Endothelial cell of umbilical vein (primary cell): Measurements from ENCODE around the gene MYH7. TPM values are rescaled to one million over a fixed set of nuclear protein-coding genes. Genes with fewer than 3 reads are reported as not detected.

Experiments used
- BruUV-seq: library from RNA; stranded (reverse); fragments of 400-500 nt; replicated peaks from 2 replicates; lab custom pipeline; 2021; lab: Mats Ljungman, UMichigan
- CTCF ChIA-PET: fragments of 300-600, 350-600 bp; sonication (Branson Sonifier 250); formaldehyde crosslinking; loops from one replicate; lab custom pipeline; 2021; ENCODE audit warnings: antibody characterized with exemption, inconsistent platforms; lab: Charles Lee
- POLR2A ChIA-PET: fragments of 300-600, 350-600 bp; sonication (Branson Sonifier 250); formaldehyde crosslinking; loops from one replicate; lab custom pipeline; 2021; ENCODE audit warnings: antibody characterized with exemption, inconsistent platforms; lab: Charles Lee
- DNase-seq: peaks from one replicate; pipeline ENCODE4 v3.0.0-alpha.2; 2011; ENCODE audit warnings: low read depth, low spot score
- FAIRE-seq: peaks from 2 replicates; lab custom pipeline; 2011; peaks lifted over from hg19 to GRCh38; lab: Jason Lieb, UNC
- H2AFZ ChIP-seq: 2 replicates; pipeline ENCODE4 v1.6.0; 2012; ENCODE audit warnings: low read depth, low read length, control low read depth, inconsistent platforms
- H3K27ac ChIP-seq: 2 replicates; pipeline ENCODE4 v1.5.1; 2011; ENCODE audit warnings: low read depth, mild to moderate bottlenecking, control low read depth, low read length, moderate library complexity; ENCODE audit not compliant: insufficient read depth
- H3K27me3 ChIP-seq, 2 experiments: 2 replicates each; pipeline versions ENCODE4 v1.6.0 to v1.6.1; 2011; ENCODE audit warnings: low read length in 2 of 2, mixed read lengths in 1 of 2; ENCODE audit not compliant: control insufficient read depth in 2 of 2, insufficient read depth in 2 of 2
- H3K36me3 ChIP-seq, 2 experiments: 2 replicates in 1 of 2; 3 replicates in 1 of 2; pipeline ENCODE4 v1.5.1; 2011; ENCODE audit warnings: low read length in 2 of 2, mild to moderate bottlenecking in 1 of 2, moderate library complexity in 1 of 2; ENCODE audit not compliant: control insufficient read depth in 2 of 2, insufficient read depth in 2 of 2; ENCODE audit errors: extremely low read depth in 1 of 2
- H3K4me1 ChIP-seq: 3 replicates; pipeline ENCODE4 v1.5.1; 2011; ENCODE audit warnings: mild to moderate bottlenecking, low read length; ENCODE audit not compliant: control insufficient read depth, insufficient read depth; ENCODE audit errors: extremely low read depth
- H3K4me2 ChIP-seq: 2 replicates; pipeline ENCODE4 v1.6.1; 2011; ENCODE audit warnings: low read length, control low read depth, mixed read lengths; ENCODE audit not compliant: insufficient read depth
- H3K4me3 ChIP-seq, 3 experiments: fragments of 200-600 bp in 1 of 3; sonication (generic), shearing (Covaris generic) in 1 of 3; replicated peaks in 1 of 3; 2 replicates each; pipeline ENCODE4 v1.5.1; 2011 to 2016; ENCODE audit warnings: control low read depth in 3 of 3, low read length in 3 of 3, mild to moderate bottlenecking in 2 of 3, inconsistent platforms in 1 of 3, low read depth in 1 of 3, moderate library complexity in 1 of 3; ENCODE audit not compliant: insufficient read depth in 1 of 3
- H3K79me2 ChIP-seq: 2 replicates; pipeline ENCODE4 v1.6.0; 2012; ENCODE audit warnings: low read length, inconsistent platforms; ENCODE audit not compliant: control insufficient read depth, insufficient read depth
- H3K9ac ChIP-seq: replicated peaks from 2 replicates; pipeline ENCODE3; 2011; ENCODE audit warnings: low read length, control low read depth; ENCODE audit not compliant: insufficient read depth; ENCODE audit errors: extremely low read depth
- H3K9me1 ChIP-seq: replicated peaks from 3 replicates; pipeline ENCODE4 v1.6.0; 2011; ENCODE audit warnings: mild to moderate bottlenecking, low read length; ENCODE audit not compliant: control insufficient read depth, insufficient read depth; ENCODE audit errors: extremely low read depth
- H3K9me3 ChIP-seq: replicated peaks from 2 replicates; pipeline ENCODE4 v1.5.1; 2012; ENCODE audit warnings: low read length, inconsistent platforms; ENCODE audit not compliant: control insufficient read depth, insufficient read depth
- H4K20me1 ChIP-seq: replicated peaks from 2 replicates; pipeline ENCODE3; 2011; ENCODE audit warnings: mild to moderate bottlenecking, low read length; ENCODE audit not compliant: control insufficient read depth, insufficient read depth; ENCODE audit errors: extremely low read depth
- EZH2 ChIP-seq: IDR thresholded peaks from 2 replicates; pipeline ENCODE4 v1.6.1; 2012; ENCODE audit warnings: borderline replicate concordance, low read depth, mild to moderate bottlenecking, moderate library complexity, low read length, inconsistent platforms; ENCODE audit not compliant: severe bottlenecking
- FOS ChIP-seq: IDR thresholded peaks from 2 replicates; pipeline ENCODE4 v1.6.1; 2011; ENCODE audit warnings: mild to moderate bottlenecking, low read length, moderate library complexity, borderline replicate concordance; ENCODE audit not compliant: insufficient read depth
- GATA2 ChIP-seq: IDR thresholded peaks from 2 replicates; pipeline ENCODE4 v1.7.0; 2011; ENCODE audit warnings: low read depth, mild to moderate bottlenecking, moderate library complexity, mixed read lengths, low read length; ENCODE audit not compliant: insufficient read length, insufficient read depth
- JUN ChIP-seq: IDR thresholded peaks from 2 replicates; pipeline ENCODE4 v1.6.1; 2011; ENCODE audit warnings: borderline replicate concordance, low read depth; ENCODE audit not compliant: insufficient read length, insufficient read depth
- MAX ChIP-seq: IDR thresholded peaks from 2 replicates; pipeline ENCODE4 v1.6.1; 2011; ENCODE audit not compliant: insufficient read depth, insufficient read length
- MYC ChIP-seq: IDR thresholded peaks from one replicate; pipeline ENCODE4 v1.6.1; 2011; ENCODE audit warnings: mild to moderate bottlenecking, low read depth, low read length
- POLR2A ChIP-seq: IDR thresholded peaks from 2 replicates; pipeline ENCODE4 v1.6.1; 2012; ENCODE audit warnings: low read depth, mild to moderate bottlenecking, control low read depth, low read length
- POLR2AphosphoS5 ChIP-seq: IDR thresholded peaks from 2 replicates; pipeline ENCODE4 v1.6.1; 2012; ENCODE audit warnings: low read depth, mild to moderate bottlenecking, control low read depth, low read length, moderate library complexity; ENCODE audit not compliant: insufficient read depth
- dilution Hi-C: fragments of 300-500 bp; cut with MboI; formaldehyde crosslinking; loops from one replicate; pipeline ENCODE4 v1.15.0; 2019; ENCODE audit warnings: low sequenced_read_pairs; ENCODE audit not compliant: extremely low pct_ligation_motif_present
- intact Hi-C: fragments of 100-400 bp; cut with micrococcal nuclease; formaldehyde crosslinking; loops from one replicate; pipeline ENCODE4 v1.10.0; 2022
- polyA plus RNA-seq, 4 experiments: library from polyadenylated mRNA; depleted of rRNA in 3 of 4; stranded (reverse) in 3 of 4; unstranded in 1 of 4; fragments of >200 nt; gene quantifications; 2 replicates each; pipeline versions ENCODE4 v1.2.1 to v1.2.3, GENCODE V29; 2011 to 2012; ENCODE audit warnings: missing spikeins in 1 of 4
- total RNA-seq: library from RNA; stranded (reverse); gene quantifications from 2 replicates; pipeline ENCODE4 v1.2.3, GENCODE V29; 2021
- TF ChIP-seq, protein P1 (sequence below), 2 donors: IDR thresholded peaks; 1 replicate in 1 of 2; 2 replicates in 1 of 2; pipeline ENCODE4 v1.5.1; 2011; ENCODE audit warnings: low read length in 2 of 2, mild to moderate bottlenecking in 2 of 2, moderate library complexity in 2 of 2, control low read depth in 1 of 2, inconsistent platforms in 1 of 2, low read depth in 1 of 2; ENCODE audit not compliant: insufficient read depth in 1 of 2; ENCODE audit errors: extremely low read depth in 1 of 2

The MYH7 gene
- total and polyA plus RNA-seq, 2 donors (not counting 3 experiments of a cell fraction or from before 2014, with no cell fraction given), result not detected

DNA sequence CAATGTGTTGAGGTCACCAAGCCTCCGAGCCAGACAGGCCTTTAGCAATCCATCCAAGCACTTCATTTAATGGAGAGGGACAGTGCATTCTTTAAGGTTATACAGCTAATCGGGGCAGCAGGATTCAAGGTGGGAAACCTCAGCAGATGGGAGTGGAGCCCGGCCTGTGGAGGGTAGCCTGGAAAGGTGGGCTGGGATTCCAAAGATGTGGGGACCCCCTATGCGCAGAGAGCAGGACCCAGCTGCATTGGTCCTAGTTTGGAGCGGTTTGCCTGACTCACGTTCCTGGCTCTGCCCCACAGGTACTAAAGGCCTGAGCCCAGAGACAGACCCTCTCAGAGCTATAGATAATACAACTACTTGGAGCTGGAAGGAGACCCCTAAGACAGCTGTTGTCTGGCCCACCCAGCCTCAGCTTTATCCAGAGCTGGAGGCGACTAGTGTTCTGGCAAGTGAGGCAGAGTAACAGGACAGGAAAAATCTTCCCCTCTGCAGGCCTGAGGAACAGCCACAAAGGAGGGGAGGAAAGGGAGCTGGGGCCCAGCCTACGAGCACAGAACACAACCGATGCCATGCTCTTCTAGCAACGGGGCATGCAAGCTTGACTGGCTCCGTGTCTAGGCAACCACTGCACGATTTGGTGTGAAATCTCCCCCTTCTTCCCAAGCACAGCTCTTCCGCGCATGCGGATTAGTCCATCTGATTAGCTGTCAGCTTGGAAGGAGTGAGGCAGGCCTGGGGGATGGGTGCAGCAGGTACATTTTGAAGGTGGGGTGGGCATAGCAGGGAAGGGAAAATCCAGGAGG lies 1.1 kb upstream of the MYH7 start:
- H4K20me1 ChIP-seq, result no peaks in the 10 kb centered on the region
- H2AFZ ChIP-seq, result no peak overlapping the region
- H3K4me3 ChIP-seq, result no peak overlapping the region
- no peaks in the 10 kb centered on the region for H3K4me1 ChIP-seq
- TF ChIP-seq, protein P1, sequence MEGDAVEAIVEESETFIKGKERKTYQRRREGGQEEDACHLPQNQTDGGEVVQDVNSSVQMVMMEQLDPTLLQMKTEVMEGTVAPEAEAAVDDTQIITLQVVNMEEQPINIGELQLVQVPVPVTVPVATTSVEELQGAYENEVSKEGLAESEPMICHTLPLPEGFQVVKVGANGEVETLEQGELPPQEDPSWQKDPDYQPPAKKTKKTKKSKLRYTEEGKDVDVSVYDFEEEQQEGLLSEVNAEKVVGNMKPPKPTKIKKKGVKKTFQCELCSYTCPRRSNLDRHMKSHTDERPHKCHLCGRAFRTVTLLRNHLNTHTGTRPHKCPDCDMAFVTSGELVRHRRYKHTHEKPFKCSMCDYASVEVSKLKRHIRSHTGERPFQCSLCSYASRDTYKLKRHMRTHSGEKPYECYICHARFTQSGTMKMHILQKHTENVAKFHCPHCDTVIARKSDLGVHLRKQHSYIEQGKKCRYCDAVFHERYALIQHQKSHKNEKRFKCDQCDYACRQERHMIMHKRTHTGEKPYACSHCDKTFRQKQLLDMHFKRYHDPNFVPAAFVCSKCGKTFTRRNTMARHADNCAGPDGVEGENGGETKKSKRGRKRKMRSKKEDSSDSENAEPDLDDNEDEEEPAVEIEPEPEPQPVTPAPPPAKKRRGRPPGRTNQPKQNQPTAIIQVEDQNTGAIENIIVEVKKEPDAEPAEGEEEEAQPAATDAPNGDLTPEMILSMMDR (IDR thresholded peaks at IDR 0.05; ENCODE audit: extremely low read depth in 1 of 2, insufficient read depth in 1 of 2, low read depth in 1 of 2, low read length in 2 of 2), result no peak
- no peak for TF ChIP-seq GATA2
- no peak for TF ChIP-seq FOS
- TF ChIP-seq MAX, result no peak
- TF ChIP-seq MYC, result no peak
- TF ChIP-seq POLR2AphosphoS5, result no peak
- TF ChIP-seq JUN, result no peak
- TF ChIP-seq POLR2A, result no peak
- no peak for TF ChIP-seq EZH2
- no peaks in the 10 kb centered on the region for H3K79me2 ChIP-seq
- ChIA-PET POLR2A (no interaction called here), CTCF (interaction anchor here (1.0 kb wide), 1 partner anchor 23 kb away, joined by 3 read pairs; no protein-coding TSS in a partner anchor)
- H3K9me1 ChIP-seq, result no peaks in the 10 kb centered on the region
- H3K36me3 ChIP-seq, result no peaks in the 10 kb centered on the region
- FAIRE-seq, result no peak
- no peaks in the 10 kb centered on the region for H3K27me3 ChIP-seq
- BruUV-seq, result no TSS peak
- dilution Hi-C loops (no loop called here), intact Hi-C loops (no loop called here)
- H3K4me2 ChIP-seq, result no peak overlapping the region
- H3K9ac ChIP-seq, result no peak overlapping the region
- no peak for DNase-seq
- no peak overlapping the region for H3K27ac ChIP-seq
- H3K9me3 ChIP-seq, result no peaks in the 10 kb centered on the region
